Hepatocyte (in vitro differentiated cells): ENCODE measurements around the gene P2RX1.

Experiments
- CTCF ChIP-seq: fragments of 200-600 bp; sonication (generic); IDR thresholded peaks from 2 replicates; pipeline ENCODE4 v1.5.1; 2016; ENCODE audit warnings: antibody characterized with exemption, mild to moderate bottlenecking; ENCODE audit not compliant: poor library complexity
- EZH2 ChIP-seq: fragments of 200-600 bp; sonication (generic); IDR thresholded peaks from 2 replicates; pipeline ENCODE4 v1.6.1; 2016; ENCODE audit warnings: antibody characterized with exemption, mild to moderate bottlenecking, borderline replicate concordance
- EZH2phosphoT487 ChIP-seq: fragments of 200-600 bp; sonication (generic); IDR thresholded peaks from one replicate; pipeline ENCODE4 v1.6.1; 2018; ENCODE audit warnings: antibody characterized with exemption, mild to moderate bottlenecking, low read depth, moderate library complexity; ENCODE audit not compliant: unreplicated experiment, severe bottlenecking

- no peak for TF ChIP-seq CTCF
- no peak for TF ChIP-seq EZH2
- no peak for TF ChIP-seq EZH2phosphoT487
Observed at GRCh38 chr17:3926860-3927627, 10.8 kb upstream of the P2RX1 start.
